Gastroesophageal sphincter (tissue), 4 donors: ENCODE measurements around the gene MYO1C. TPM values are rescaled to one million over a fixed set of nuclear protein-coding genes. Genes with fewer than 3 reads are reported as not detected.
A peak's percentile ranks its signal among the peaks of the same experiment; 100 is the strongest.

Source experiments
- ATAC-seq: fragments of 150-250 bp; one replicate; pipeline ENCODE4 v1.9.1; 2016; ENCODE audit warnings: mild to moderate bottlenecking, moderate library complexity
- H3K27ac ChIP-seq, 4 donors: fragments of 200-600 bp; sonication (generic) in 3 of 4; 1 replicate in 3 of 4; 2 replicates in 1 of 4; pipeline ENCODE4 v1.5.1; 2016 to 2019
- H3K27me3 ChIP-seq: fragments of 200-600 bp; sonication (generic); one replicate; pipeline ENCODE4 v1.5.1; 2019
- H3K36me3 ChIP-seq, 2 donors: fragments of 200-600 bp; sonication (generic); one replicate each; pipeline ENCODE4 v1.5.1; 2019; ENCODE audit warnings: control low read depth in 1 of 2
- H3K4me1 ChIP-seq, 3 donors: fragments of 200-600 bp; sonication (generic); 1 replicate in 2 of 3; 2 replicates in 1 of 3; pipeline ENCODE4 v1.5.1; 2016 to 2019; ENCODE audit warnings: control low read depth in 2 of 3
- H3K4me3 ChIP-seq, 2 donors: fragments of 200-600 bp; sonication (generic); one replicate each; pipeline ENCODE4 v1.5.1; 2019; ENCODE audit warnings: mild to moderate bottlenecking in 1 of 2, moderate library complexity in 1 of 2
- H3K9me3 ChIP-seq, 3 donors: fragments of 200-600 bp; sonication (generic); one replicate each; pipeline ENCODE4 v1.5.1; 2017 to 2019; ENCODE audit warnings: control low read depth in 2 of 3
- CTCF ChIP-seq, 4 experiments: fragments of 200-600 bp in 2 of 4; fragments of 450-650 bp in 2 of 4; sonication (generic) in 1 of 4; IDR thresholded peaks; one replicate each; pipeline ENCODE4 v1.5.1; 2017 to 2019; ENCODE audit warnings: antibody characterized with exemption in 4 of 4, mild to moderate bottlenecking in 2 of 4, moderate library complexity in 2 of 4
- EP300 ChIP-seq: sonication (generic); formaldehyde crosslinking; IDR thresholded peaks from one replicate; pipeline ENCODE4 v1.6.1; 2017; ENCODE audit warnings: antibody characterized with exemption, mild to moderate bottlenecking
- POLR2A ChIP-seq, 2 donors: fragments of 450-650 bp; IDR thresholded peaks; one replicate each; pipeline ENCODE4 v1.6.1; 2017; ENCODE audit warnings: antibody characterized with exemption in 2 of 2, mild to moderate bottlenecking in 2 of 2, moderate library complexity in 1 of 2
- POLR2AphosphoS5 ChIP-seq: sonication (generic); formaldehyde crosslinking; IDR thresholded peaks from one replicate; pipeline ENCODE4 v1.6.1; 2017; ENCODE audit warnings: antibody characterized with exemption
- WGBS, 2 donors: methylation state at CpG; one replicate each; pipeline ENCODE4 v1.1.5; 2018; ENCODE audit warnings: low coverage in 1 of 2; 5-methylcytosine and 5-hydroxymethylcytosine counted together
- total RNA-seq, 4 donors: library from RNA; depleted of rRNA; stranded (reverse); fragments of >200 nt; gene quantifications; one replicate each; pipeline ENCODE4 v1.1.0, GENCODE V29; 2016

MYO1C gene
- total RNA-seq, 4 donors from 2014 or later: 215 to 461 (median 287) TPM

GRCh38 chr17:1473841-1474240 lies 18.6 kb downstream of the MYO1C start:
- no peaks in the 10 kb centered on the region for H3K9me3 ChIP-seq
- H3K27me3 ChIP-seq: no peaks in the 10 kb centered on the region
- no peak overlapping the region for H3K4me3 ChIP-seq
- H3K36me3 ChIP-seq: peaks cover 0 to 100% of the 10 kb centered on the region in 2 donors
- ATAC-seq: no peak
- 80 to 84% methylated on average over 3 to 7 of the region's 10 CpGs for WGBS, 2 donors
- TF ChIP-seq POLR2A (IDR thresholded peaks at IDR 0.05) (no peak), POLR2AphosphoS5 (no peak), CTCF (IDR thresholded peaks at IDR 0.05) (no peak), EP300 (no peak)
- H3K4me1 ChIP-seq: peaks cover 0 to 31% (median 0%) of the 10 kb centered on the region in 3 donors
- peak overlapping the region in 1 of 4 donors; percentile 25 for H3K27ac ChIP-seq

DNA sequence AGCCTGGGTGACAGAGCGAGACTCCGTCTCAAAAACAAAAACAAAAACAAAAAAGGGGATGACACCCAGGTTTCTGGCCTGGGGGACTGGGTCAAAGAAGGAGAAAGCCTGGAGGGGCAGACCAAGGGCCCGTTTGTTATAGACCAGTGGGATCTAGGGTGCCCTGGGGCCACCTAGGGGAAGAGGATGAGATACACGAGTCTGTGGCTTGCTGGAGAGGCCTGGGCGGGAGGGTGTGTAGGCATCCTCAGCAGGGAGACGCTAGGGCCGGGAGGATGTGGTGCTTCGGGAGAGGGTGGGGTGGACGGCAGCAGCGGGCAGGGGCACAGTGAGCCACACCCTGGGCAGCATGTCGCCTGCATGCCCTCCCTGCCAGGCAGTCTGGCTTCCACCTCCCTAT lies 19.3 kb downstream of the MYO1C start:
- TF ChIP-seq POLR2A (IDR thresholded peaks at IDR 0.05): no peak
- TF ChIP-seq EP300: no peak
- TF ChIP-seq POLR2AphosphoS5: no peak
- no peak for TF ChIP-seq CTCF (IDR thresholded peaks at IDR 0.05)
- Histone ChIP-seq H3K27ac (peak overlapping the region in 2 of 4 donors; percentile 18 to 25), H3K4me3 (no peak overlapping the region), H3K9me3 (no peaks in the 10 kb centered on the region), H3K36me3 (peaks cover 0 to 100% of the 10 kb centered on the region in 2 donors), H3K27me3 (no peaks in the 10 kb centered on the region), H3K4me1 (peaks cover 0 to 36% (median 0%) of the 10 kb centered on the region in 3 donors)
- no peak for ATAC-seq
- WGBS, 2 donors: 63 to 70% methylated on average over 4 to 6 of the region's 11 CpGs

DNA sequence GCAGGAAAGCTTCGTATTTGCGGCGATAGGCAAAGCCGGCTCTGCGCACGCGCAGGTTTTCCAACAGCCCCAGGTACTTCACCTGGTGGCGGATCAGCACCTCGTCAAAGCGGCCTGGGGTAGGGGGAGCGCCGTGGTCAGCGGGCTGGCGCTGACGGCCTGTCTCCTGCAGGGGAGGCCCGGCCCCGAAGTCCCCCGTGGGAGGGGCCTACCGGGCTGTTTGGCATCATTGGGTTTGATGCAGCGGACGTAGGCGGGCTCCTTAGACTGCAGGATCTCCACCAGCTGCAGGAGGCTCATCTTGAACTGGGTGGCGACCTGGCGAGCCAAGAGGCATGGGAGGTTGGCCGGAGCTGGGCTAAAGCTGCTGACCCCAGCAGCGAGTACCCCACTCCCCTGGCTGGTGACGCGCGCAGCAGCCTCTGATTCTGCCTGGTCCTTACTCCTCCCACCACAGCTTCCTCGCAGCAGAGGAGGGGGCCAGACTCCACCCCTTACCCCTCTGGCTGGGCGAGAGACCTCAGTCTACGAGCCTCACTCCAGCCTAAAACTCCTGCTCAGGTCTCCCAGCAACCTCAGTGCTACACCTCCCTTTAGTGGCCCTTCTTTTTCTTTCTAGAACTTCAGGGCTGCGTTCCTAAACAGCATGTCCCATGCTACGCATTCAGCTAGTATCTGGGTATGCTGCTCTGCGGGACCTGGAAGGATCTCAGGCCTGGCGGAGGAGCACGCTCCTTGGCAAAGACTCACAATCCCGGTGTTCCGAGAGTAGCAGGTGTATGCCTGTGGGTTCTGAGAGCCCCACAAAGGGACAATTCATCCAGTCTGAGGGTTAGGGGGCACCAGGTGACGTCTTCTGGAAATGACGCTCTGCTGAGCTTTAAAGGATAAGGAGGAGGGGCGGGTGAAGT lies 20.3 kb downstream of the MYO1C start:
- Histone ChIP-seq H3K9me3 (no peaks in the 10 kb centered on the region), H3K27me3 (no peaks in the 10 kb centered on the region), H3K27ac (peak overlapping the region in 2 of 4 donors; percentile 25 to 26), H3K36me3 (peaks cover 0 to 100% of the 10 kb centered on the region in 2 donors), H3K4me3 (no peak overlapping the region), H3K4me1 (peaks cover 0 to 33% (median 0%) of the 10 kb centered on the region in 3 donors)
- no peak for ATAC-seq
- TF ChIP-seq POLR2A (IDR thresholded peaks at IDR 0.05): no peak
- no peak for TF ChIP-seq POLR2AphosphoS5
- TF ChIP-seq CTCF (IDR thresholded peaks at IDR 0.05): no peak
- TF ChIP-seq EP300: no peak
- 68 to 87% methylated on average over 6 to 11 of the region's 42 CpGs for whole genome bisulfite sequencing, 2 donors

- TF ChIP-seq CTCF (IDR thresholded peaks at IDR 0.05): no peak
- TF ChIP-seq POLR2A (IDR thresholded peaks at IDR 0.05): no peak
- no peak for TF ChIP-seq POLR2AphosphoS5
- TF ChIP-seq EP300: no peak
- peaks cover 0 to 100% of the 10 kb centered on the region in 2 donors for H3K36me3 ChIP-seq
- WGBS, 2 donors: 88% methylated on average over 5 of the region's 15 CpGs; no CpG with 5 or more reads in 1 of the 2 donors
- no peaks in the 10 kb centered on the region for H3K27me3 ChIP-seq
- peaks cover 0 to 26% (median 0%) of the 10 kb centered on the region in 3 donors for H3K4me1 ChIP-seq
- H3K27ac ChIP-seq: peak overlapping the region in 2 of 4 donors; percentile 26 to 27
- no peak for ATAC-seq
- H3K4me3 ChIP-seq: no peak overlapping the region
- H3K9me3 ChIP-seq: no peaks in the 10 kb centered on the region
Measured at GRCh38 chr17:1471490-1471889, 21.0 kb downstream of the MYO1C start.
